Mesendoderm (in vitro differentiated cells): ENCODE data around the gene HBEGF.
A peak's percentile ranks its signal among the peaks of the same experiment; 100 is the strongest.
"Not testable (repeated sequence)": the region's sequence is repeated elsewhere in the genome, so short reads cannot be mapped to it uniquely, and the experiment has no call there.

Source experiments
- DNase-seq: peaks from one replicate; pipeline ENCODE4 v3.0.0; 2013
- H2AK5ac ChIP-seq: 2 replicates; pipeline ENCODE4 v1.6.1; 2013; ENCODE audit warnings: low read length, inconsistent platforms
- H2BK120ac ChIP-seq: 2 replicates; pipeline ENCODE4 v1.6.1; 2013; ENCODE audit warnings: low read depth, mild to moderate bottlenecking, low read length, moderate library complexity, mixed read lengths
- H2BK15ac ChIP-seq: replicated peaks from 2 replicates; pipeline ENCODE4 v1.6.1; 2013; ENCODE audit warnings: low read depth, mild to moderate bottlenecking, moderate library complexity
- H2BK5ac ChIP-seq: 2 replicates; pipeline ENCODE4 v1.6.1; 2013; ENCODE audit warnings: low read length, inconsistent platforms
- H3K18ac ChIP-seq: 2 replicates; pipeline ENCODE4 v1.6.1; 2013; ENCODE audit warnings: mild to moderate bottlenecking, low read length, mixed read lengths
- H3K23ac ChIP-seq: one replicate; pipeline ENCODE4 v1.6.1; 2013; ENCODE audit warnings: low read length
- H3K27ac ChIP-seq: 2 replicates; pipeline ENCODE4 v1.5.1; 2013; ENCODE audit warnings: low read depth, mild to moderate bottlenecking, inconsistent platforms, low read length, moderate library complexity
- H3K27me3 ChIP-seq: 2 replicates; pipeline ENCODE4 v1.6.1; 2013; ENCODE audit warnings: low read length, control low read depth, mild to moderate bottlenecking, inconsistent platforms; ENCODE audit not compliant: insufficient read depth, poor library complexity
- H3K36me3 ChIP-seq: 2 replicates; pipeline ENCODE4 v1.6.1; 2013; ENCODE audit warnings: low read length, inconsistent platforms; ENCODE audit not compliant: control insufficient read depth, insufficient read depth
- H3K4ac ChIP-seq: one replicate; pipeline ENCODE4 v1.6.1; 2013; ENCODE audit warnings: low read depth, mild to moderate bottlenecking, low read length, moderate library complexity
- H3K4me1 ChIP-seq: 2 replicates; pipeline ENCODE4 v1.6.1; 2013; ENCODE audit warnings: low read depth, low read length, inconsistent platforms; ENCODE audit not compliant: control insufficient read depth
- H3K4me2 ChIP-seq: 2 replicates; pipeline ENCODE4 v1.6.1; 2013; ENCODE audit warnings: low read length
- H3K4me3 ChIP-seq: 2 replicates; pipeline ENCODE4 v1.5.1; 2013; ENCODE audit warnings: mild to moderate bottlenecking, low read length
- H3K56ac ChIP-seq: one replicate; pipeline ENCODE4 v1.6.1; 2013; ENCODE audit warnings: low read length
- H3K79me1 ChIP-seq: 2 replicates; pipeline ENCODE4 v1.6.1; 2013; ENCODE audit warnings: low read length, inconsistent platforms
- H3K79me2 ChIP-seq: 2 replicates; pipeline ENCODE4 v1.6.1; 2013; ENCODE audit warnings: mild to moderate bottlenecking, low read length; ENCODE audit not compliant: control insufficient read depth, insufficient read depth
- H3K9ac ChIP-seq: 2 replicates; pipeline ENCODE4 v1.6.1; 2013; ENCODE audit warnings: low read length, inconsistent platforms
- H4K5ac ChIP-seq: one replicate; pipeline ENCODE4 v1.6.1; 2013; ENCODE audit warnings: low read length
- H4K8ac ChIP-seq: one replicate; pipeline ENCODE4 v1.6.1; 2013; ENCODE audit warnings: low read depth, mild to moderate bottlenecking, control low read depth, low read length, moderate library complexity
- WGBS: extraction: QIAGEN DNeasy Blood & Tissue Kit; methylation state at CpG from one replicate; pipeline ENCODE4 v1.1.7; 2013; ENCODE audit warnings: low lambda C conversion rate, missing lambda C conversion rate; ENCODE audit not compliant: insufficient coverage; ENCODE audit errors: extremely low coverage; 5-methylcytosine and 5-hydroxymethylcytosine counted together

HBEGF gene

GRCh38 chr5:140344683-140345423 lies 1.6 kb downstream of the HBEGF start:
- no peak overlapping the region for H2BK15ac ChIP-seq
- no peak overlapping the region for H3K4ac ChIP-seq
- no peak overlapping the region for H3K9ac ChIP-seq
- no peaks in the 10 kb centered on the region for H3K36me3 ChIP-seq
- H3K4me2 ChIP-seq = no peak overlapping the region
- WGBS = no CpG with 5 or more reads among the region's 4 CpGs
- H3K79me1 ChIP-seq = no peaks in the 10 kb centered on the region
- H2BK5ac ChIP-seq = no peak overlapping the region
- H4K5ac ChIP-seq = no peak overlapping the region
- H3K4me3 ChIP-seq = no peak overlapping the region
- H3K23ac ChIP-seq = no peak overlapping the region
- no peak overlapping the region for H3K18ac ChIP-seq
- H2AK5ac ChIP-seq = no peak overlapping the region
- H2BK120ac ChIP-seq = no peak overlapping the region
- no peak overlapping the region for H3K27ac ChIP-seq
- no peak overlapping the region for H3K56ac ChIP-seq
- no peak overlapping the region for H4K8ac ChIP-seq
- no peaks in the 10 kb centered on the region for H3K79me2 ChIP-seq
- peaks cover 3% of the 10 kb centered on the region for H3K4me1 ChIP-seq
- no peaks in the 10 kb centered on the region for H3K27me3 ChIP-seq
- DNase-seq = peak; percentile 67

DNA sequence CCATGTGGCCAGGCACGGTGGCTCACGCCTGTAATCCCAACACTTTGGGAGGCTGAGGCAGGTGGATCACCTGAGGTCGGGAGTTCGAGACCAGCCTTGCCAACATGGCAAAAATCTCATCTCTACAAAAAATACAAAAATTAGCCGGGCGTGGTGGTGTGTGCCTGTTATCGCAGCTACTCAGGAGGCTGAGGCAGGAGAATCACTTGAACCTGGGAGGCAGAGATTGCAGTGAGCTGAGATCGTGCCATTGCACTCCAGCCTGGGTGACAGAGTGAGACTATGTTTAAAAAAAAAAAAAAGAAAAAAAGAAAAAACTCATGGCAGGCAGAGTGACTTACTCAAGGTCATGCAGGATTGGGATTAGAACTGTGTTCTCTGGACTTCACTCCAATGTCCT lies 2.6 kb downstream of the HBEGF start:
- not testable (repeated sequence) for H2AK5ac ChIP-seq, H4K5ac ChIP-seq, H4K8ac ChIP-seq, H3K36me3 ChIP-seq, H3K79me1 ChIP-seq, H3K23ac ChIP-seq, H2BK5ac ChIP-seq, H3K9ac ChIP-seq, H2BK15ac ChIP-seq, H3K4me3 ChIP-seq, H3K4me2 ChIP-seq, H3K27ac ChIP-seq, H3K18ac ChIP-seq, H3K56ac ChIP-seq, H3K79me2 ChIP-seq, H3K4me1 ChIP-seq, H3K4ac ChIP-seq, DNase-seq, H2BK120ac ChIP-seq, H3K27me3 ChIP-seq
- no CpG with 5 or more reads among the region's 8 CpGs for WGBS

DNA sequence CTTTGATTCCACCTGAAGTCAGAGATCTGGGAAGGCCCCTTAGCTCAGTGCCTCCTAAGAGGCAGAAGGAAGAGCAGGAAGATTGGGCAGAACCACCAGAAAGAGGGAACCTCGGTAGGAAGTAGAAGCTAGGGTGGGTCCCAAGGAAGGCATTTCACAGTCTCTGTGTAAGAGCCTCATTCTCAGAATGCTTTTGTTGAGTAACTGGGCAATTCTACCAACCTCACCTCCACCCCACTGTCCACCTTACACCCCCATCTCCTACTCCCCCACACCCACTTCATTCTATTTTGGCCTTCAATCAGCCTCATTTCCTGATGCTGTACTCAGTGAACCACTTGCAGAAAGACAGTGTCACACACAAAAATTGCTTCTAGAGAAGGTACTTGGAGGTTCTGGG lies 3.5 kb downstream of the HBEGF start:
- H3K27ac ChIP-seq = no peak overlapping the region
- no peak overlapping the region for H2BK5ac ChIP-seq
- H3K79me2 ChIP-seq = no peaks in the 10 kb centered on the region
- H3K23ac ChIP-seq = no peak overlapping the region
- no peak overlapping the region for H3K9ac ChIP-seq
- no peaks in the 10 kb centered on the region for H3K36me3 ChIP-seq
- no CpG with 5 or more reads among the region's 1 CpG for WGBS
- H2BK15ac ChIP-seq = no peak overlapping the region
- no peak overlapping the region for H3K4ac ChIP-seq
- H3K4me1 ChIP-seq = peaks cover 3% of the 10 kb centered on the region
- H3K18ac ChIP-seq = no peak overlapping the region
- no peak for DNase-seq
- H2AK5ac ChIP-seq = no peak overlapping the region
- no peaks in the 10 kb centered on the region for H3K79me1 ChIP-seq
- no peak overlapping the region for H3K56ac ChIP-seq
- H3K27me3 ChIP-seq = no peaks in the 10 kb centered on the region
- H3K4me2 ChIP-seq = no peak overlapping the region
- H4K8ac ChIP-seq = no peak overlapping the region
- H3K4me3 ChIP-seq = no peak overlapping the region
- H4K5ac ChIP-seq = no peak overlapping the region
- no peak overlapping the region for H2BK120ac ChIP-seq

GRCh38 chr5:140342287-140342686 lies 4.1 kb downstream of the HBEGF start:
- H3K27me3 ChIP-seq = no peaks in the 10 kb centered on the region
- H3K4me3 ChIP-seq = no peak overlapping the region
- H2BK5ac ChIP-seq = no peak overlapping the region
- WGBS = no CpG with 5 or more reads among the region's 6 CpGs
- no peak overlapping the region for H2BK120ac ChIP-seq
- no peak overlapping the region for H3K27ac ChIP-seq
- peaks cover 3% of the 10 kb centered on the region for H3K4me1 ChIP-seq
- H2AK5ac ChIP-seq = no peak overlapping the region
- no peak overlapping the region for H4K8ac ChIP-seq
- no peak overlapping the region for H3K4me2 ChIP-seq
- no peak overlapping the region for H3K56ac ChIP-seq
- no peak overlapping the region for H4K5ac ChIP-seq
- H3K18ac ChIP-seq = no peak overlapping the region
- no peaks in the 10 kb centered on the region for H3K79me2 ChIP-seq
- H3K9ac ChIP-seq = no peak overlapping the region
- DNase-seq = no peak
- no peak overlapping the region for H3K4ac ChIP-seq
- no peak overlapping the region for H2BK15ac ChIP-seq
- no peaks in the 10 kb centered on the region for H3K79me1 ChIP-seq
- H3K23ac ChIP-seq = no peak overlapping the region
- H3K36me3 ChIP-seq = no peaks in the 10 kb centered on the region

DNA sequence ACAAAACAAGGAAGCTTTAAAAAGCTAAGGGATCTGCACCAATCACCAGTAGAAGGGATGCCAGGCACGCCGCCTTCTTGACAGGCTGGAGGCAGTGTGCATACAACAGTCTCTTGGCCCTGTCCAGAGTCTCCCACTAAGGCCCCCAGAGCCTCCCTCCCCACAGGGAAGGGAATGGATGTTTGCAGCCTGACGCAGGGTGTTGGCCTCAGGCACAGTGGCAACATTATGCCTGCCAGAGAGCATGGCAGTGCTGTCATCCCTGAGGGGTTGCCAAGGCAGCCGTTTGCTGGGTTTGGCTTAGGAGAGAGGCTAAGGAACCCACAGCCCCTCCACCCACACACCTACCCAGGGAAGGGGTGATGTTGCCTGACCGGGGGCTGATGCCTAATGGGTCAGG lies 4.8 kb downstream of the HBEGF start:
- Histone ChIP-seq H3K4me2 (no peak overlapping the region), H3K18ac (no peak overlapping the region), H3K4ac (no peak overlapping the region), H2AK5ac (no peak overlapping the region), H3K9ac (no peak overlapping the region), H3K56ac (no peak overlapping the region), H3K27me3 (no peaks in the 10 kb centered on the region), H2BK5ac (no peak overlapping the region), H3K79me2 (no peaks in the 10 kb centered on the region), H4K8ac (no peak overlapping the region), H3K79me1 (no peaks in the 10 kb centered on the region), H3K23ac (no peak overlapping the region), H4K5ac (no peak overlapping the region), H2BK15ac (no peak overlapping the region), H3K27ac (no peak overlapping the region), H2BK120ac (no peak overlapping the region), H3K4me3 (no peak overlapping the region), H3K36me3 (no peaks in the 10 kb centered on the region), H3K4me1 (peaks cover 3% of the 10 kb centered on the region)
- DNase-seq = no peak
- WGBS = no CpG with 5 or more reads among the region's 5 CpGs

DNA sequence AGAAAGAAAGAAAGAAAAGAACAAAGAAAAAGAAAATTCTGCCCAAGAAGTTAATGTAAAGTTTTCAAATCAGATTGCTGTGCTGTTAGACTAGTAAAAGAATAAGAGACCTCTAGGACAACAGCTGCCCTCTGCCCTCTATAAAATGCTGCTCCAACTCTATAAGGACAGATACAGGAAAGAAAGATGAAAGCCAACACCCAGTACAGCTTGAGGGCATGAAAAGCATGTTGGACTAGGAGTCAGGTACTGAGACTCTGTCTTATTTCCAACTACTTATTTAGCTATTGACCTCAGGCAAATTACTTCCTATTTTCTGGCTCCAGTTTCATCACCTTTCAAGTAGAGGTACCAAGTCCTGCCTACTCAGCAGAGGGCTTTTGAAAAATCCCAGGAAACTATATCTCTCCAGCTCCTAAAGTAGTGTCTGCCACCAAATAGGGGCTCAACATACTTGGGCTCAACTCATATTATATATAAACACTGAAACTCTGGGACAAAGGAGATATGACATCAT lies 5.7 kb downstream of the HBEGF start:
- no peak for DNase-seq
- Histone ChIP-seq H3K27me3 (no peaks in the 10 kb centered on the region), H2AK5ac (no peak overlapping the region), H3K4ac (no peak overlapping the region), H3K23ac (no peak overlapping the region), H3K4me2 (no peak overlapping the region), H3K79me2 (no peaks in the 10 kb centered on the region), H3K4me1 (peaks cover 3% of the 10 kb centered on the region), H2BK15ac (no peak overlapping the region), H3K18ac (no peak overlapping the region), H3K79me1 (no peaks in the 10 kb centered on the region), H2BK5ac (no peak overlapping the region), H3K27ac (no peak overlapping the region), H4K5ac (no peak overlapping the region), H2BK120ac (no peak overlapping the region), H4K8ac (no peak overlapping the region), H3K56ac (no peak overlapping the region), H3K4me3 (no peak overlapping the region), H3K9ac (no peak overlapping the region), H3K36me3 (no peaks in the 10 kb centered on the region)
